ENCODE data around the gene LRSAM1. TPM values are rescaled to one million over a fixed set of nuclear protein-coding genes. Genes with fewer than 3 reads are reported as not detected.

LRSAM1 gene
- total RNA-seq, 2 experiments from 2014 or later, result 20.8 to 32.2 TPM

GRCh38 chr9:127509261-127509954 is 58.1 kb downstream of the LRSAM1 start:
- DNase-seq (ENCODE audit: low spot score), result no peak
- Histone ChIP-seq H3K4me1 (ENCODE audit: insufficient read depth, low read length, poor library complexity, severe bottlenecking) (no peaks in the 10 kb centered on the region), H3K9me3 (ENCODE audit: low read length) (no peaks in the 10 kb centered on the region), H3K27ac (ENCODE audit: low read depth, low read length, poor library complexity, severe bottlenecking) (no peak overlapping the region), H3K36me3 (ENCODE audit: insufficient read depth, low read length) (no peaks in the 10 kb centered on the region), H3K4me2 (ENCODE audit: low read length) (no peak overlapping the region), H4K20me1 (ENCODE audit: insufficient read depth, low read length) (no peaks in the 10 kb centered on the region; the same call in 1 of the 2 replicates), H3K4me3 (ENCODE audit: low read depth, low read length, poor library complexity, severe bottlenecking) (no peak overlapping the region), H3K9me2 (ENCODE audit: insufficient read depth, low read length) (no peaks in the 10 kb centered on the region), H3K79me2 (ENCODE audit: insufficient read depth, low read depth, low read length) (no peaks in the 10 kb centered on the region), H2AFZ (ENCODE audit: low read length) (no peak overlapping the region)
- ChIA-PET POLR2A (no interaction called here), CTCF (ENCODE audit: unreplicated experiment) (no interaction called here)
- TF ChIP-seq EZH2phosphoT487 (IDR thresholded peaks at IDR 0.05; ENCODE audit: borderline replicate concordance, low read depth, low read length) (no peak), CTCF (conservative IDR thresholded peaks at IDR 0.05; ENCODE audit: low read length) (no peak)
- intact Hi-C loops (cut with micrococcal nuclease; ENCODE audit: unreplicated experiment), result loop anchor here (10.0 kb wide), 2 partner anchors 365 to 415 kb away; partner anchors contain the start of gene AK1
- BruUV-seq (replicated peaks), result no TSS peak

GRCh38 chr9:127509955-127510299 is 58.6 kb downstream of the LRSAM1 start:
- H3K9me3 ChIP-seq (ENCODE audit: low read length), result no peaks in the 10 kb centered on the region
- DNase-seq (ENCODE audit: low spot score), result no peak
- ChIA-PET POLR2A (no interaction called here), CTCF (ENCODE audit: unreplicated experiment) (no interaction called here)
- H3K4me3 ChIP-seq (ENCODE audit: low read depth, low read length, poor library complexity, severe bottlenecking), result no peak overlapping the region
- H3K4me1 ChIP-seq (ENCODE audit: insufficient read depth, low read length, poor library complexity, severe bottlenecking), result no peaks in the 10 kb centered on the region
- no peaks in the 10 kb centered on the region for H3K9me2 ChIP-seq (ENCODE audit: insufficient read depth, low read length)
- no peaks in the 10 kb centered on the region for H3K79me2 ChIP-seq (ENCODE audit: insufficient read depth, low read depth, low read length)
- H4K20me1 ChIP-seq (ENCODE audit: insufficient read depth, low read length), result no peaks in the 10 kb centered on the region; the same call in 1 of the 2 replicates
- intact Hi-C loops (cut with micrococcal nuclease; ENCODE audit: unreplicated experiment), result loop anchor here (10.0 kb wide), 2 partner anchors 365 to 415 kb away; partner anchors contain the start of gene AK1
- no peak overlapping the region for H2AFZ ChIP-seq (ENCODE audit: low read length)
- no peaks in the 10 kb centered on the region for H3K36me3 ChIP-seq (ENCODE audit: insufficient read depth, low read length)
- no TSS peak for BruUV-seq (replicated peaks)
- no peak overlapping the region for H3K27ac ChIP-seq (ENCODE audit: low read depth, low read length, poor library complexity, severe bottlenecking)
- TF ChIP-seq CTCF (conservative IDR thresholded peaks at IDR 0.05; ENCODE audit: low read length), result no peak
- TF ChIP-seq EZH2phosphoT487 (IDR thresholded peaks at IDR 0.05; ENCODE audit: borderline replicate concordance, low read depth, low read length), result no peak
- no peak overlapping the region for H3K4me2 ChIP-seq (ENCODE audit: low read length)

- H3K36me3 ChIP-seq (ENCODE audit: insufficient read depth, low read length), result no peaks in the 10 kb centered on the region
- no peaks in the 10 kb centered on the region for H3K9me2 ChIP-seq (ENCODE audit: insufficient read depth, low read length)
- H3K4me1 ChIP-seq (ENCODE audit: insufficient read depth, low read length, poor library complexity, severe bottlenecking), result no peaks in the 10 kb centered on the region
- no peak overlapping the region for H2AFZ ChIP-seq (ENCODE audit: low read length)
- ChIA-PET CTCF (ENCODE audit: unreplicated experiment) (no interaction called here), POLR2A (interaction anchor here (1.3 kb wide), 1 partner anchor 66 kb away, joined by 3 read pairs; no protein-coding TSS in a partner anchor)
- DNase-seq (ENCODE audit: low spot score), result no peak
- intact Hi-C loops (cut with micrococcal nuclease; ENCODE audit: unreplicated experiment), result no loop called here
- H3K4me3 ChIP-seq (ENCODE audit: low read depth, low read length, poor library complexity, severe bottlenecking), result no peak overlapping the region
- no peak for TF ChIP-seq EZH2phosphoT487 (IDR thresholded peaks at IDR 0.05; ENCODE audit: borderline replicate concordance, low read depth, low read length)
- TF ChIP-seq CTCF (conservative IDR thresholded peaks at IDR 0.05; ENCODE audit: low read length), result no peak
- H4K20me1 ChIP-seq (ENCODE audit: insufficient read depth, low read length), result no peaks in the 10 kb centered on the region; the same call in 1 of the 2 replicates
- no peaks in the 10 kb centered on the region for H3K79me2 ChIP-seq (ENCODE audit: insufficient read depth, low read depth, low read length)
- H3K4me2 ChIP-seq (ENCODE audit: low read length), result no peak overlapping the region
- H3K27ac ChIP-seq (ENCODE audit: low read depth, low read length, poor library complexity, severe bottlenecking), result no peak overlapping the region
- no TSS peak for BruUV-seq (replicated peaks)
- no peaks in the 10 kb centered on the region for H3K9me3 ChIP-seq (ENCODE audit: low read length)
Observed at GRCh38 chr9:127514468-127514867, 63.2 kb downstream of the LRSAM1 start.
